HG02588 (cell line): ENCODE results near the gene FSD2.
"Not testable (repeated sequence)": the region's sequence is repeated elsewhere in the genome, so short reads cannot be mapped to it uniquely, and the experiment has no call there.

Experiments used
- ATAC-seq: cut with Tn5 transposase; IDR thresholded peaks from one replicate; pipeline ENCODE4 v1.9.1; 2021; ENCODE audit warnings: mild to moderate bottlenecking, moderate library complexity; ENCODE audit not compliant: unreplicated experiment

The FSD2 gene

GRCh38 chr15:82798531-82799166 lies 7.2 kb downstream of the FSD2 start:
- no peak for ATAC-seq

- ATAC-seq = no peak
These were observed 7.8 kb downstream of the FSD2 start for GRCh38 chr15:82798104-82798503.

GRCh38 chr15:82793737-82794136 lies 12.1 kb downstream of the FSD2 start:
- no peak for ATAC-seq

- ATAC-seq = no peak
These were observed 13.8 kb downstream of the FSD2 start for GRCh38 chr15:82792068-82792467.

GRCh38 chr15:82790321-82790720 lies 15.5 kb downstream of the FSD2 start:
- no peak for ATAC-seq

GRCh38 chr15:82789491-82789890 lies 16.4 kb downstream of the FSD2 start:
- ATAC-seq = no peak

- no peak for ATAC-seq
These were observed 17.4 kb downstream of the FSD2 start for GRCh38 chr15:82788496-82788895.

GRCh38 chr15:82781349-82781748 lies 24.5 kb downstream of the FSD2 start:
- ATAC-seq = no peak

GRCh38 chr15:82778755-82779154 lies 27.1 kb downstream of the FSD2 start:
- no peak for ATAC-seq

- ATAC-seq = no peak
These were observed 31.4 kb downstream of the FSD2 start for GRCh38 chr15:82774496-82774895.

GRCh38 chr15:82771789-82772607 lies 33.9 kb downstream of the FSD2 start:
- no peak for ATAC-seq

GRCh38 chr15:82768414-82769054 lies 37.3 kb downstream of the FSD2 start:
- no peak for ATAC-seq

- no peak for ATAC-seq
These were observed 38.6 kb downstream of the FSD2 start for GRCh38 chr15:82767163-82767829.

GRCh38 chr15:82766201-82766600 lies 39.7 kb downstream of the FSD2 start:
- not testable (repeated sequence) for ATAC-seq

GRCh38 chr15:82764740-82765139 lies 41.1 kb downstream of the FSD2 start:
- no peak for ATAC-seq

- no peak for ATAC-seq
These were observed 41.8 kb downstream of the FSD2 start for GRCh38 chr15:82764117-82764490.

GRCh38 chr15:82763361-82764116 lies 42.3 kb downstream of the FSD2 start:
- ATAC-seq = no peak

GRCh38 chr15:82751308-82751707 lies 54.6 kb downstream of the FSD2 start:
- ATAC-seq = no peak

GRCh38 chr15:82750831-82751180 lies 55.1 kb downstream of the FSD2 start:
- ATAC-seq = peak; percentile 26

- peak; percentile 93 for ATAC-seq
These were observed 55.7 kb downstream of the FSD2 start for GRCh38 chr15:82749951-82750830.
